Colonic mucosa (tissue), 4 donors: ENCODE data around the gene MRPL37. TPM values are rescaled to one million over a fixed set of nuclear protein-coding genes. Genes with fewer than 3 reads are reported as not detected.

Source experiments
- DNase-seq: peaks from one replicate; pipeline ENCODE4 v3.0.0-alpha.2; 2020
- H3K27ac ChIP-seq: fragments of 200-600 bp; one replicate; pipeline ENCODE4 v1.8.0; 2021
- H3K27me3 ChIP-seq: fragments of 200-600 bp; one replicate; pipeline ENCODE4 v1.8.0; 2021
- H3K36me3 ChIP-seq: fragments of 200-600 bp; one replicate; pipeline ENCODE4 v1.8.0; 2021
- H3K4me1 ChIP-seq: fragments of 200-600 bp; one replicate; pipeline ENCODE4 v1.8.0; 2021; ENCODE audit warnings: mild to moderate bottlenecking
- H3K4me3 ChIP-seq: fragments of 200-600 bp; one replicate; pipeline ENCODE4 v1.8.0; 2021
- H3K9ac ChIP-seq, 2 donors: one replicate each; pipeline ENCODE4 v1.7.0; 2013; ENCODE audit warnings: control low read depth in 2 of 2, low read depth in 2 of 2, low read length in 2 of 2
- H3K9me3 ChIP-seq: fragments of 200-600 bp; one replicate; pipeline ENCODE4 v1.8.0; 2021
- CTCF ChIP-seq: fragments of 200-600 bp; IDR thresholded peaks from one replicate; pipeline ENCODE4 v1.8.0; 2022; ENCODE audit warnings: antibody characterized with exemption, mild to moderate bottlenecking
- intact Hi-C: fragments of 100-400 bp; cut with DNase I; formaldehyde crosslinking; loops from one replicate; pipeline ENCODE4 v1.14.1; 2022
- total RNA-seq, 2 donors: library from RNA; stranded (reverse); fragmentation: NEBNext Ultra II Directional in 1 of 2; extraction: Animal tissue kit (Norgen Biotek cat#: 25700) in 1 of 2; gene quantifications; one replicate each; pipeline ENCODE4 v1.2.1, GENCODE V29; 2021
- donor health status: healthy.
- donor health status: DM: no; HTN: no; CAD: no.
- donor health status: DM: no; HTN: no; CAD: no.

Gene MRPL37
- total RNA-seq, 2 donors from 2014 or later: 76.7 to 157 TPM

DNA sequence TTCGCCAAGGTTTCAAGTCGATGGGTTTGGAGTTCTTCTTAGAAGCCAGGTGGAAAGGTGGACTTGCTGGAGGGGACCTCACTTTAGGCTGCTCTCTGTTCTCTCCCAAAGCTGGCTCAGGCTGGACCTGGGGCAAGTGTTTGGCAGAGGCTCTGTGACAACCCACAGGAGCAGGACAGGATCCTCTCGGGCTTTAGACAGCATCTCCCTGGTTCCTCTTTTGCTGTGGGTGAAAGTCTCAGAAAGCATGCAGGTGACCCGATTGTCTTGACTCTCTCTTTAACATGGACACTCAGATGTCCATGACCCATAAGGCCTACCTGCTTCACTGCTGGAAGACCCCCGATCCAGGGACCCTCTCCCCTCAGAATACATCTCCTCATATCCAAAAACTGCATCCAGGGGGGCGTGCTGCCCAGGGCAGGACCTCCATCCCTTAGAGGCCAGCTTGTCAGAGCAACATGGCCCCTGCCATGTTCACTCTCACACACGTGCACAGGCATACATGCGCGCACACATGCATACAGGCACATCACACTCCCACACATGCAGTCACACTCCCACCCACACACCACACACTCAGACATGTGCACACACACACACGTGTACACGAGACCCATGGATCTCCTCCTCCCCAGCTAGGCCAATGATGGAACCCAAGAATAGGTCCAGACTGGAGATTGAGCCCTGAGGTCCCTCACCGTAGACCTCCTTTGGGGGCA lies 21.3 kb downstream of the MRPL37 start:
- H3K27me3 ChIP-seq: no peaks in the 10 kb centered on the region
- no peak for DNase-seq
- no peak overlapping the region for H3K4me3 ChIP-seq
- H3K27ac ChIP-seq: no peak overlapping the region
- TF ChIP-seq CTCF: no peak
- intact Hi-C loops: no loop called here
- no peaks in the 10 kb centered on the region for H3K4me1 ChIP-seq
- peaks cover 2% of the 10 kb centered on the region for H3K36me3 ChIP-seq
- H3K9me3 ChIP-seq: no peaks in the 10 kb centered on the region
- H3K9ac ChIP-seq: no peak overlapping the region

GRCh38 chr1:54221867-54222484 lies 22.0 kb downstream of the MRPL37 start:
- Histone ChIP-seq H3K9ac (no peak overlapping the region), H3K4me3 (no peak overlapping the region), H3K27me3 (no peaks in the 10 kb centered on the region), H3K36me3 (no peaks in the 10 kb centered on the region), H3K27ac (no peak overlapping the region), H3K4me1 (no peaks in the 10 kb centered on the region), H3K9me3 (no peaks in the 10 kb centered on the region)
- no peak for DNase-seq
- intact Hi-C loops: no loop called here
- no peak for TF ChIP-seq CTCF

DNA sequence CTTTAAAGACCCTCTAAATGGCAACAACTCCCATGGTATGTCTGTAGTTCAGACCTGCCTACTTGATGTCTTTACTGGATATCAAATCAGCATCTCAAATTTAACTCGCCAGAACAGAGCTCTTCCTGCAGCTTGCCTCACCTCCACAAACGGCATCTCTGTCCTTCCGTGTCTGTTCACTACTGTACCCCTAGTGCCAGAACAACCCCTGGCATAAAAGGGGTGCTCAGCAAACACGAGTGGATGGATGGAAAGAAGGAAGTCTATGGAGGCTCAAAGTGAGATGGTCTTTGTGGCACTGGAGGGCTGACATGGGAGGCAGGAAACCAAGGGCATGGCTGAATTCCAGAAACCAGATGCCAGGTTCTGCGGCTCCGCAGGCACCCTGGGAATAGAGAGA lies 22.7 kb downstream of the MRPL37 start:
- intact Hi-C loops: no loop called here
- Histone ChIP-seq H3K36me3 (no peaks in the 10 kb centered on the region), H3K4me3 (no peak overlapping the region), H3K27me3 (no peaks in the 10 kb centered on the region), H3K9ac (no peak overlapping the region), H3K27ac (no peak overlapping the region), H3K9me3 (no peaks in the 10 kb centered on the region), H3K4me1 (no peaks in the 10 kb centered on the region)
- DNase-seq: no peak
- no peak for TF ChIP-seq CTCF

DNA sequence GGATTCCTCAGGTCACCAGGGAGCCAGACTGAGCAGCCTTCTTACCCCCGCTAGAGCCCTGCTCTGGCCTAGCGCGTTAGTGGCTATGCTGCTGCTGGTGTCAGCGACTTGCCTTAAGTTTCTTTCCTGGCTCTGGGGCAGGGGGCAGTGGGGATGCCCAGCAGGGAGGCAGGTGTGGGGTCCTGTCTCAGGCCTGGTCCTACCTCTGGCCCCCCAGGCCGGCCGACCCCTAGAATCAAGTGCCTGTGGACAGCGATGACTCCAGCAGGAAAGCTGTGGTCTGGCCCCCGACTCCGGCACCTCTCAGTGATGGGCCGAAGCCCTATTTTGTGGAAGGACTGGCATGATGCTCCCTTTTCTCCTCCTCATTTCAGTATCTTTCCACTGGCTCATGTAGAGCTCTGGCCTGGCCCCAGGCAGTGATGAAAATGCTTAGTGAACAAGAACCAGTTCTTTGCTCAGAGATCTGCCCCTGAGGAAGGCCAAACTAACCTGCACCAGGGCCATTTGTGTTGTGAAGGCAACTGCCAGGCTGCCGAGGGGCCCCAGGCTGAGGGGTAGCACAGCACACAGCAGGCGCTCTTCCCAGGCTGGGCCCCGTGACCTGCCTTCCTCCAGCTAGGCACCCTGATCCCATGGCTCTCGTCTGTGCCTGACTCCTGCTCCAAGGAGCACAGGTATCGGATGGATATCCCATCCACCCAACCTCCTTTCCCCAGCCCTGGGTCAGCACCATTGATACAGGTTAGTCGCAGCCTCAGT lies 23.7 kb downstream of the MRPL37 start:
- Histone ChIP-seq H3K9ac (no peak overlapping the region), H3K36me3 (no peaks in the 10 kb centered on the region), H3K27ac (no peak overlapping the region), H3K4me3 (no peak overlapping the region), H3K4me1 (no peaks in the 10 kb centered on the region), H3K27me3 (no peaks in the 10 kb centered on the region), H3K9me3 (no peaks in the 10 kb centered on the region)
- DNase-seq: no peak
- TF ChIP-seq CTCF: no peak
- intact Hi-C loops: no loop called here

GRCh38 chr1:54224233-54224632 lies 24.3 kb downstream of the MRPL37 start:
- H3K9ac ChIP-seq: no peak overlapping the region
- no peaks in the 10 kb centered on the region for H3K36me3 ChIP-seq
- intact Hi-C loops: no loop called here
- no peaks in the 10 kb centered on the region for H3K4me1 ChIP-seq
- no peak for DNase-seq
- TF ChIP-seq CTCF: no peak
- no peaks in the 10 kb centered on the region for H3K9me3 ChIP-seq
- H3K27me3 ChIP-seq: no peaks in the 10 kb centered on the region
- H3K4me3 ChIP-seq: no peak overlapping the region
- no peak overlapping the region for H3K27ac ChIP-seq
